Measurements from ENCODE around the gene ZNF430. TPM values are rescaled to one million over a fixed set of nuclear protein-coding genes. Genes with fewer than 3 reads are reported as not detected.
"Not testable (repeated sequence)": the region's sequence is repeated elsewhere in the genome, so short reads cannot be mapped to it uniquely, and the experiment has no call there.

ZNF430 gene
- 10 to 100 TPM; 22.0 to 36.0 (median 26.7) TPM for total RNA-seq

DNA sequence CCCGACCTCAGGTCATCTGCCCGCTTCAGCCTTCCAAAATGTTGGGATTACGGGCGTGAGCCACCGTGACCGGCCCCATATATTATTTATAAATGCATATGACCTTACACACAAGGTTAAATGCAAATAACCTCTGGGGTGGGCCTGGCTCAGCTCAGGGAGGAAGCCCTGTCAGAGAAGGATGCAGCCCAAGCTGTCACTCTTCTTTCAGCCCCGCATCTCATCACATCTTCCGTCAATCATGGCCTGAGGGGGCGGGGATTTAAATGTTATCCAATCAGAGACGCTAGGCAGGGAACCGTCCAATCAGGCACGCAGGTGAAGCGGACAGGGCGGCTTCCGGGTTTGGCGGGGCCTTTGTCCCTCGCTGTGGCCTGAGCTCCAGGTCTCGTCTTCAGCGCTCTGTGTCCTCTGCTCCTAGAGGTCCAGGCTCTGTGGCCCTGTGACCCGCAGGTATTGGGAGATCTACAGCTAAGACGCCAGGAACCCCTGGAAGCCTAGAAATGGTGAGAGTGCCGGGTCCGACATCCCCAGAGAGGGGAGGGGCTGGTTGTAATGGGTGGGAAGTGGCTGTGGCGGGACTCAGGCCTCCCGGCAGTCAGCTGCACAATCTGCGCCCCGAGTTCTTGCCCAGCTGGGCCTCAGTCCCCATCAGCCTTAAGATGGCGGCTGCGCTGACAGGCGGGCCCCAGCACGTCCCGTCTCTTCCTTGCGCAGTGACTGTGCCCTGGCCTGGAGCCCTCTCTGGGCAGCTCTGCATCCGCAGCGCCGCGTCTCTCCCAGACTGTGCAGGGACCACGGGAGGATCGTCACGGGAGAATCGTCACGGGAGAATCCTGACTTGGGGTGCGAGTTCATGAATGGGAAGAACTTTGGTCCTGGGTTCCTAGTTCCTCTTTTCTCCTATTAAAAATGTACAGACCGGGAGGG is at the start of gene ZNF430:
ZNF430 (plus strand) TSS at position 360 of the 930 bp plus-strand sequence; CDS start at position 504, 144 bp downstream.
- WGBS: 9% methylated on average over 23 of the region's 44 CpGs
- Histone ChIP-seq H3K36me3 (peaks cover 6% of the 10 kb centered on the region), H3K27ac (peak within 1 kb of the TSS; percentile 95), H3K27me3 (no peaks in the 10 kb centered on the region), H3K4me1 (peaks cover 26% of the 10 kb centered on the region), H3K9me3 (peaks cover 3% of the 10 kb centered on the region), H3K4me3 (peak within 1 kb of the TSS; percentile 82)
- TF ChIP-seq CTCF (IDR thresholded peaks at IDR 0.05) (no peak), EP300 (IDR thresholded peaks at IDR 0.05) (no peak), POLR2A (IDR thresholded peaks at IDR 0.05) (peak; percentile 64 to 66), POLR2AphosphoS5 (IDR thresholded peaks at IDR 0.05) (peak in 1 of 3 donors; percentile 64)
- peak; percentile 98 for DNase-seq (ENCODE audit: low spot score in 2 of 2)

DNA sequence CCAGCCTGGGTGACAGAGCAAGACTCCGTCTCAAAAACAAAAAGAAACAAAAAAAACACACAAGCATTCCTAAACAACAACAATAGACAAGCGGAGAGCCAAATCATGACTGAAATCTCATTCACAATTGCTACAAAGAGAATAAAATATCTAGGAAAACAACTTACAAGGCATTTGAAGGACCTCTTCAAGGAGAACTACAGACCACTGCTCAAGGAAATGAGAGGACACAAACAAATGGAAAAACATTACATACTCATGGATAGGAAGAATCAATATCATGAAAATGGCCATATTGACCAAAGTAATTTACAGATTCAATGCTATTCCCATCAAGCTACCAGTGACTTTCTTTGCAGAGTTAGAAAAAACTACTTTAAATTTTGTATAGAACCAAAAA is 27.7 kb upstream of the ZNF430 start:
- not testable (repeated sequence) for H3K27ac ChIP-seq; H3K36me3 ChIP-seq; H3K27me3 ChIP-seq; DNase-seq (ENCODE audit: low spot score in 2 of 2); H3K4me1 ChIP-seq; H3K4me3 ChIP-seq
- 94% methylated on average over 2 of the region's 2 CpGs for WGBS
- peaks cover 13% of the 10 kb centered on the region for H3K9me3 ChIP-seq

DNA sequence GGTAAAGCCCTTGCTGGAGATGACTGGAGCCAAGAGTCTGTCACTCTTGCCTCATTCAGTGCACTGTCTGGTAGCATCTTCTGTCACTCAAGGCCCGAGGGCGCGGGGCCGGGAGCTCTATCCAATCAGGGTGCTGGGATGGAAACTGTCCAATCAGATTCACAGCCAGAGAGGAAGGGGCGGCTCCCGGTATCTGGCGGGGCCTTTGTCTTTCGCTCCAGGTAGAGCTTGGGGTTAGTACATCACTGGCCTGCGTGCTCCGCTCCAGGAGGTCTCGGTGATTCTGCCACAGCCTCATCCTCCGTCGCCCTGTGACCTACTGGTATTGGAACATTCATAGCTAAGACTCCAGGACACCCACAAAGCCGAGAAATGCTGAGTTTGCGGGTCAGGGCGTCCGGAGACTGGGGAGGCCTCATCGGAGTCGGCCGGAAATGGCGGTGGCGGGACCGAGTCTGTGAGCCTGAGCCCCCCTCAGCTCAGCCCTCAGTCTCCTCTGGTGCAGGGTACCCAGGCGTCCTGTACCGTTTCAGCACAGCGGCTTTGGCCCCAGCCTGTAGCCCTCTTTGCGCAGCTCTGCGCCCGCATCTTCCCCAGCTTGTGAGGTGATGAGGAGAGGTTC is 20.6 kb upstream of the ZNF430 start:
- H3K4me1 ChIP-seq: peaks cover 8% of the 10 kb centered on the region
- DNase-seq (ENCODE audit: low spot score in 2 of 2): peak; percentile 79 to 90
- no peaks in the 10 kb centered on the region for H3K9me3 ChIP-seq
- no peak overlapping the region for H3K27ac ChIP-seq
- TF ChIP-seq EP300 (IDR thresholded peaks at IDR 0.05): no peak
- TF ChIP-seq POLR2AphosphoS5 (IDR thresholded peaks at IDR 0.05): no peak
- TF ChIP-seq POLR2A (IDR thresholded peaks at IDR 0.05): no peak
- no peak for TF ChIP-seq CTCF (IDR thresholded peaks at IDR 0.05)
- H3K4me3 ChIP-seq: peak overlapping the region; percentile 45
- H3K27me3 ChIP-seq: no peaks in the 10 kb centered on the region
- no peaks in the 10 kb centered on the region for H3K36me3 ChIP-seq
- WGBS: 4% methylated on average over 20 of the region's 29 CpGs

DNA sequence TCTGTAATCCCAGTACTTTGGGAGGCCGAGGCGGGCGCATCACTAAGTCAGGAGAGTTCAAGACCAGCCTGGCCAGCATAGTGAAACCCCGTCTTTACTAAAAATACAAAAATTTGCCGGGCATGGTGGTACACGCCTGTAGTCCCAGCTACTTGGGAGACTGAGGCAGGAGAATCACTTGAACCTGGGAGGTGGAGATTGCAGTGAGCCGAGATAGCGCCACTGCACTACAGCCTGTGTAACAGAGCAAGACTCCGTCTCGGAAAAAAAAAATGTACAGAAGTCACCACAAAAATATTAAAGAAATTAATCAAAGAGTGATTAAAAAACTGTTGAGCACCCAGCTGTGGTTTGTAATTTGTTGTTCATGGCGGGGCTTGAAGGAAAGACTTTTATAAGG is 781 bp downstream of the ZNF430 start:
- H3K4me3 ChIP-seq: peak overlapping the region; percentile 82
- H3K27ac ChIP-seq: peak overlapping the region; percentile 95
- H3K4me1 ChIP-seq: peaks cover 26% of the 10 kb centered on the region
- H3K27me3 ChIP-seq; DNase-seq (ENCODE audit: low spot score in 2 of 2); H3K9me3 ChIP-seq: not testable (repeated sequence)
- 5% methylated on average over 11 of the region's 11 CpGs for WGBS
- peaks cover 13% of the 10 kb centered on the region for H3K36me3 ChIP-seq

DNA sequence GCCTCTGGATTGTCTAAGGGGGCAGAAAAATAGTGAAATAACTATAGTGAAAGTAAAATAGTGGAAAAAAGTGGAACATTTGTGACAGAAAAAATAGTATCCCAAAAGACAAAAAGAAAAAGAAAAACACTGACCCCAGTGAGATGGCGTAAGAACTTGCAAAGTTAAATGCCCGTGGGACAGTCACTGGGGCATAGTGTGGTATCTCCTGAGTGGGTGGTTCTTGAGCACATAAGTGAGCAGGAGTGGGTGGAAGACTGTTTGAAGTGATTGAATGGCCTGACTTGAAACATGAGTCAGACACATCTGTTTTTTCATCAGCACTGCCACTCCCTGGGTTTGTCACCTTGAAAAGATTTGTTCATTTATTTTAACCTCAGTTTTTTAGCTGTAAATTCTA is 2.5 kb downstream of the ZNF430 start:
- TF ChIP-seq CTCF (IDR thresholded peaks at IDR 0.05): no peak
- no peak for TF ChIP-seq POLR2A (IDR thresholded peaks at IDR 0.05)
- TF ChIP-seq EP300 (IDR thresholded peaks at IDR 0.05): no peak
- TF ChIP-seq POLR2AphosphoS5 (IDR thresholded peaks at IDR 0.05): no peak
- Histone ChIP-seq H3K4me3 (no peak overlapping the region), H3K27me3 (no peaks in the 10 kb centered on the region), H3K9me3 (peaks cover under 1% of the 10 kb centered on the region), H3K36me3 (peaks cover 20% of the 10 kb centered on the region), H3K27ac (peak overlapping the region; percentile 64), H3K4me1 (peaks cover 26% of the 10 kb centered on the region)
- WGBS: 30% methylated on average over 2 of the region's 2 CpGs
- no peak for DNase-seq (ENCODE audit: low spot score in 2 of 2)

DNA sequence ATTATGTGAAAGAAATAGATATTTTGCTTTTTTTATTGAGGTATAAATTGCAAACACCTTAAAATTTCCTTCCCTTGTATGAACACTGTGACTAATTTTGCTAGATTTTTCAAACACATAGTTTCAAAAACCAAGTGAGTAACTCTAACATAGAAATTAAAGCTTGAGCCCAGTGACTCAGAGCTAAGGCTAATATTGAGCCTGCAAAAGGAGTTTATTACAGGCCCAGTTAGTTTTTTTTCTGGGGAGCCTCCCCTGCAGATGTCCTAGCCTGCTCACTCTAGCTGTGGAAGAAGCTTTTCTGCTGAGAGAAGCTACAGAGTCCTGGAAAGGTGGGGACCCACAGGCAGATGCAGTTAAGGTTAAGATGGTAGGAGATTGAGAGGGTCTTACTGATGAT is 3.4 kb downstream of the ZNF430 start:
- no peak for TF ChIP-seq EP300 (IDR thresholded peaks at IDR 0.05)
- TF ChIP-seq POLR2AphosphoS5 (IDR thresholded peaks at IDR 0.05): no peak
- no peak for TF ChIP-seq POLR2A (IDR thresholded peaks at IDR 0.05)
- TF ChIP-seq CTCF (IDR thresholded peaks at IDR 0.05): no peak
- no peaks in the 10 kb centered on the region for H3K9me3 ChIP-seq
- H3K4me1 ChIP-seq: peaks cover 26% of the 10 kb centered on the region
- H3K27me3 ChIP-seq: no peaks in the 10 kb centered on the region
- peak overlapping the region; percentile 64 for H3K27ac ChIP-seq
- H3K4me3 ChIP-seq: no peak overlapping the region
- peaks cover 20% of the 10 kb centered on the region for H3K36me3 ChIP-seq
- DNase-seq (ENCODE audit: low spot score in 2 of 2): no peak
